WI38 (cell line): Measurements from ENCODE around the gene KLF17.

Experiments
- H3K4me3 ChIP-seq: 2 replicates; pipeline ENCODE4 v1.5.1; 2011; ENCODE audit warnings: low read depth, mild to moderate bottlenecking, control low read depth, low read length
- TF ChIP-seq, protein P1 (sequence below): IDR thresholded peaks from 2 replicates; pipeline ENCODE4 v1.5.1; 2012; ENCODE audit warnings: low read depth, mild to moderate bottlenecking, control low read depth, low read length

Gene KLF17, protein sequence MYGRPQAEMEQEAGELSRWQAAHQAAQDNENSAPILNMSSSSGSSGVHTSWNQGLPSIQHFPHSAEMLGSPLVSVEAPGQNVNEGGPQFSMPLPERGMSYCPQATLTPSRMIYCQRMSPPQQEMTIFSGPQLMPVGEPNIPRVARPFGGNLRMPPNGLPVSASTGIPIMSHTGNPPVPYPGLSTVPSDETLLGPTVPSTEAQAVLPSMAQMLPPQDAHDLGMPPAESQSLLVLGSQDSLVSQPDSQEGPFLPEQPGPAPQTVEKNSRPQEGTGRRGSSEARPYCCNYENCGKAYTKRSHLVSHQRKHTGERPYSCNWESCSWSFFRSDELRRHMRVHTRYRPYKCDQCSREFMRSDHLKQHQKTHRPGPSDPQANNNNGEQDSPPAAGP

DNA sequence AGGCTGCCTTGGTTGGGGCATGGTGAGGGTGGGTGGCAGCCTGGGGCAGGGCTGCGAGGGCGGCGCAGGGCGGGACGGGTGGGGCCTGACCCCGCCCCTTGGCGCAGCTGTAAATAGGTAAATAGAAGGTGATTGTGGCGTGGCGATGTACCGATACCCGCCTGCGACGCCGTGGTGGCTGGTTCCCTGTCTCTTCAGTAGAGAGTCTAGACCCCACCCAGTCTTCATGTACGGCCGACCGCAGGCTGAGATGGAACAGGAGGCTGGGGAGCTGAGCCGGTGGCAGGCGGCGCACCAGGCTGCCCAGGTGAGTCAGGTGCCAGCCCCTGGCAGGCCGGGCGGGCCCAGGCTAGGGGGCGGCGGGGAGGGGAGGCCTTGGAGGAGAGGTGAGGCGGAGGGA lies at the start of gene KLF17:
KLF17 (plus strand) TSS at position 140 of the 400 bp plus-strand sequence; CDS start at position 227, 87 bp downstream.
- TF ChIP-seq, protein P1, sequence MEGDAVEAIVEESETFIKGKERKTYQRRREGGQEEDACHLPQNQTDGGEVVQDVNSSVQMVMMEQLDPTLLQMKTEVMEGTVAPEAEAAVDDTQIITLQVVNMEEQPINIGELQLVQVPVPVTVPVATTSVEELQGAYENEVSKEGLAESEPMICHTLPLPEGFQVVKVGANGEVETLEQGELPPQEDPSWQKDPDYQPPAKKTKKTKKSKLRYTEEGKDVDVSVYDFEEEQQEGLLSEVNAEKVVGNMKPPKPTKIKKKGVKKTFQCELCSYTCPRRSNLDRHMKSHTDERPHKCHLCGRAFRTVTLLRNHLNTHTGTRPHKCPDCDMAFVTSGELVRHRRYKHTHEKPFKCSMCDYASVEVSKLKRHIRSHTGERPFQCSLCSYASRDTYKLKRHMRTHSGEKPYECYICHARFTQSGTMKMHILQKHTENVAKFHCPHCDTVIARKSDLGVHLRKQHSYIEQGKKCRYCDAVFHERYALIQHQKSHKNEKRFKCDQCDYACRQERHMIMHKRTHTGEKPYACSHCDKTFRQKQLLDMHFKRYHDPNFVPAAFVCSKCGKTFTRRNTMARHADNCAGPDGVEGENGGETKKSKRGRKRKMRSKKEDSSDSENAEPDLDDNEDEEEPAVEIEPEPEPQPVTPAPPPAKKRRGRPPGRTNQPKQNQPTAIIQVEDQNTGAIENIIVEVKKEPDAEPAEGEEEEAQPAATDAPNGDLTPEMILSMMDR, result no peak

DNA sequence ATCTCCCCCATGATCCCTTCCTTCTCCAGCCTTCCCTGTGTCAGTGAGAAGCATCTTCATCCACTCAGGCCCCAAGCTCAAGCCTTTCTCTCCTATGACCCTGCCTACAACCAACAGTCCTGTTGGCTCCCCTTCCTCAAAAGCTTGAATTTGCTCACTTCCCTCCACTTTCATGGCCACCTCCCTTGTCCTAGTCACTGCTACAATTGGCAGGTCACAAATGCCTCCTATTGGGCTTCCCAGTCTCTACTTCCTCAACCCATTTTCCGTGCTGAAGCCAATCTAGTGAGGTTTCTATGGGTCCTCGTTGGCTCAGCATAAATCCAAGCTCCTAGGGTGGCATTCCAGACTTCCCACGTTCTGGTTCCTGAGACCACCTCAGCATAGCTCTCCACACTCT lies 47.2 kb upstream of the KLF17 start:
- no peak overlapping the region for H3K4me3 ChIP-seq
- TF ChIP-seq, protein P1, result no peak

More for the DNA sequence above, at the start of gene KLF17:
- no peak within 1 kb of the TSS for H3K4me3 ChIP-seq

DNA sequence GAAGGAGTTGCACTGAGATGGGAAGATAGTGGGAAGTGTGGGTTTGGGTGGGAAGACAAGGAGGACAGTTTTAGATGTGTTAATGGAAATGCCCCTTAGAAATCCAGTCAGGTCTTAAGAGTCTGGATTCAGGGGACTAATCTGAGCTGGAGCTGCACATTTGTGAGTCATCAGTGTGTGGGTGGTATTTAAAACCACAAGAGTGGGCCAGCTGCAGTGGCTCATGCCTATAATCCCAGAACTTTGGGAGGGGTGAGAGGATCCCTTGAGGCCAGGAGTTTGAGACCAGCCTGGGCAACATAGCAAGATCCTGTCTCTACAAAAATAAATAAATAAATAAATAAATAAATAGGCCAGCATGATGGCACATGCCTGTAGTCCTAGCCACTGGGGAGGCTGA lies 46.4 kb upstream of the KLF17 start:
- H3K4me3 ChIP-seq, result no peak overlapping the region
- TF ChIP-seq, protein P1, result no peak

DNA sequence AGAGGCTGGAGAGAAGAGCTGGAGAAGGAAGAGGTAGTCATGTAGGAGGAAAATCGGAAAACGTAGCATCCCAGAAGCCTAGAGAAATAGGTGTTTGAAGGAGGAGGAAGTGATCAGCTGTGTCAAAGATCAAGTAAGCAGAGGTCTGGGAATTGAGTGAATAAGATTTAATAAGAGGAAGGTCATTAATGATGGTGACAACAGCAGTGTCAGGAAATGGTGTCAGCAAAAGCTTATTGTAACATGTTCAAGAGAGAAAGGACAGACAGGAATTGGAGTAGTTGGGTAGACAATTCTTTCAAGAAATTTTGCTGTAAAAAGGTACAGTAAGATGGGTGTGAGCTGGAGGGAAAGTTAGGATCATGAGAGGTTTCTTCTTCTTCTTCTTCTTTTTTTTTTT lies 45.8 kb upstream of the KLF17 start:
- H3K4me3 ChIP-seq, result no peak overlapping the region
- TF ChIP-seq, protein P1, result no peak

DNA sequence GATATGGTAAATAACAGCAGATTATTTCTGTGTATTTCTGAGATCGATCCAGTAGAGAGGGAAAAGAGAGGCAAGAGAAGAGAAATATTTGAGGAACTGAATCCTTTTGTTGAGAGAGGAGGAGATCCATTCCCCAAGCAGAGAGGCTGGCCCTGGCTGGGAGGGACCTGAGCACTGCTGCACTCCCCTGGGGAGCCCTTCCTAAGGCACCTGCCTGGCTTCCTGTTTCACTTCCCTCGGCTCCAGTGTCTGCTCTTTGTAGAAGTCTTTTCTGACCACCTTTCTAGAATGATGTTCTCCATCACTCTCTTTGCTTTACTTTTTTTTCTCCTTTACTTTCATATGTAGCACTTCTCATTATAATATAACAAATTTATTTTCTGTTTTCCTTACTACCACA lies 45.1 kb upstream of the KLF17 start:
- TF ChIP-seq, protein P1, result no peak
- no peak overlapping the region for H3K4me3 ChIP-seq

DNA sequence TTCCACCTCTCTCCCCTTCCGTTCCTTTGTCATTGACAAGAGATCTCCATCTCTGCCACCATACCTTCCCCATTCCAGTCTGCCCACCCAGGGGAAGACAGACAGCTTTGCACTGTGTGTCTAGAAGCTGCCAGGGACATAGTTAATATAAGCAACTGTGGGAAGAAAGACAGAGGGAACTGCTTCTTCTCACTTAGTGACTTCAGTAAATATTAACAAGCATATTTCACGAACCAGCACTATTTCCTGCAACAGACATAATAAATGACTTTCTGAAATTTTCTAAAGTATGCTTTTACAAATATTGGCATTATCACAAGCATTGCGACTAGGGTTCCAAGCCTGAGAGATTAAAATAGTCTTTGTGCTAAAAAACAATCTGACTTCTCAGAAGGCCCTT lies 44.2 kb upstream of the KLF17 start:
- TF ChIP-seq, protein P1, result no peak
- no peak overlapping the region for H3K4me3 ChIP-seq

DNA sequence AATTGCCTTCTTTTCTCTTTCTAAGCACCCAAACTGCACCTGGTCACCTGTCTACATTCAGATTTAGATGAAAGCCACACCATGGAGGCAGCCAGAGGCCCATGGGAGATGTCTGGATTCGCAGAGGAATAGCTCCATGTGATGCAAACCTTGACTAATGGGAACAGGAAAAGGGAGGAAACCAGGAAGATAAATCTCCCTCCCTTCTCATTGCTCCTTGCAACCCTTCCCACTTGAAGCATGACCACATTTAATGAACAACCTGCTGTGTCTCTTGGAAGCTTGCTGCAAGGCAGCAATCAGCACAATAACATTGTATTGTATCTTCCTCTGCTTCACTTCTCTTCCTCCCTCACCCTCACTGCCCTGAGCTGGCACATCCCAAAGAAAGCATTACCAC lies 42.6 kb upstream of the KLF17 start:
- TF ChIP-seq, protein P1, result no peak
- no peak overlapping the region for H3K4me3 ChIP-seq
